Measurements from ENCODE around the gene GPR142.

DNA sequence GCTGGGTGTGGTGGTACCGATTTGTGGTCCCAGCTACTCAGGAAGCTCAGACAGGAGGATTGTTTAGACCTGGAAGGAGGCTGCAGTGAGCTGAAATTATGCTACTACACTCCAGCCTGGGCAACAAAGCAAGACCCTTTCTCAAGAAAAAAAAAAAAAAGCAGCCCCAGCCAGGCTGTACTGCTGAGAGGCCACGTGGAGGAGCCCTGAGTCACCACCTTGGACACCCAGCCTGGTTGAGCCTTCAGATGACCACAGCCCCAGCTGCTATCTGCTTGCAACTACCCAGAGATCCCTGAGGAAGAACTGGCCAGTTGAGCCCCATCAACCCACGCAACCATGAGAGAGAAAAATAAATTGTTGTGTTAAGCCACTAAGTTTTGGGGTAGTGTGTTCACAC, 41.0 kb downstream of the GPR142 start:
- TF ChIP-seq, protein P1, sequence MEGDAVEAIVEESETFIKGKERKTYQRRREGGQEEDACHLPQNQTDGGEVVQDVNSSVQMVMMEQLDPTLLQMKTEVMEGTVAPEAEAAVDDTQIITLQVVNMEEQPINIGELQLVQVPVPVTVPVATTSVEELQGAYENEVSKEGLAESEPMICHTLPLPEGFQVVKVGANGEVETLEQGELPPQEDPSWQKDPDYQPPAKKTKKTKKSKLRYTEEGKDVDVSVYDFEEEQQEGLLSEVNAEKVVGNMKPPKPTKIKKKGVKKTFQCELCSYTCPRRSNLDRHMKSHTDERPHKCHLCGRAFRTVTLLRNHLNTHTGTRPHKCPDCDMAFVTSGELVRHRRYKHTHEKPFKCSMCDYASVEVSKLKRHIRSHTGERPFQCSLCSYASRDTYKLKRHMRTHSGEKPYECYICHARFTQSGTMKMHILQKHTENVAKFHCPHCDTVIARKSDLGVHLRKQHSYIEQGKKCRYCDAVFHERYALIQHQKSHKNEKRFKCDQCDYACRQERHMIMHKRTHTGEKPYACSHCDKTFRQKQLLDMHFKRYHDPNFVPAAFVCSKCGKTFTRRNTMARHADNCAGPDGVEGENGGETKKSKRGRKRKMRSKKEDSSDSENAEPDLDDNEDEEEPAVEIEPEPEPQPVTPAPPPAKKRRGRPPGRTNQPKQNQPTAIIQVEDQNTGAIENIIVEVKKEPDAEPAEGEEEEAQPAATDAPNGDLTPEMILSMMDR (IDR thresholded peaks at IDR 0.05) = no peak
- TF ChIP-seq POLR2A (IDR thresholded peaks at IDR 0.05) = no peak
